GM12878 (cell line): ENCODE data around the gene HK3. TPM values are rescaled to one million over a fixed set of nuclear protein-coding genes. Genes with fewer than 3 reads are reported as not detected.

Source experiments
- ATAC-seq: fragments of 200-7000 bp; cut with Tn5 transposase; 3 replicates; pipeline ENCODE4 v1.9.1; 2020; ENCODE audit warnings: mild to moderate bottlenecking, moderate library complexity
- BruUV-seq: library from RNA; stranded (reverse); fragments of 400-500 nt; replicated peaks from 2 replicates; lab custom pipeline; 2021; lab: Mats Ljungman, UMichigan
- CTCF ChIA-PET: fragments of 300-600 bp; sonication (Branson Sonifier 250); formaldehyde crosslinking; extraction: SDS; loops from one replicate; lab custom pipeline; 2021; ENCODE audit warnings: inconsistent platforms; lab: Yijun Ruan, JAX
- POLR2A ChIA-PET: fragments of 350-600 bp; formaldehyde crosslinking; extraction: SDS; loops from one replicate; lab custom pipeline; 2021; ENCODE audit warnings: inconsistent platforms; lab: Charles Lee
- RAD21 ChIA-PET: fragments of 300-600 bp; sonication (Branson Sonifier 250); formaldehyde crosslinking; loops from one replicate; lab custom pipeline; 2023; ENCODE audit warnings: antibody characterized with exemption; ENCODE audit not compliant: unreplicated experiment; lab: Charles Lee
- SMC1A ChIA-PET: fragments of 300-600 bp; sonication (Branson Sonifier 250); formaldehyde crosslinking; loops from one replicate; lab custom pipeline; 2023; ENCODE audit not compliant: unreplicated experiment, uncharacterized antibody; lab: Charles Lee
- DNase-seq: peaks from one replicate; pipeline ENCODE4 v3.0.0-alpha.2; 2011; ENCODE audit warnings: low read depth, low spot score
- FAIRE-seq: peaks from 3 replicates; lab custom pipeline; 2011; peaks lifted over from hg19 to GRCh38; lab: Jason Lieb, UNC
- H2AFZ ChIP-seq: 2 replicates; pipeline ENCODE4 v1.6.0; 2011; ENCODE audit warnings: low read depth, low read length, control low read depth; ENCODE audit not compliant: control insufficient read depth
- H3K27ac ChIP-seq: 2 replicates; pipeline ENCODE4 v1.5.1; 2011; ENCODE audit warnings: control low read depth; ENCODE audit not compliant: control insufficient read depth, insufficient read depth
- H3K27me3 ChIP-seq, 2 experiments: replicated peaks in 1 of 2; 2 replicates each; pipeline versions ENCODE4 v1.6.0 to v1.6.1; 2011; ENCODE audit warnings: low read length in 1 of 2; ENCODE audit not compliant: control insufficient read depth in 2 of 2, insufficient read depth in 2 of 2
- H3K36me3 ChIP-seq, 2 experiments: 2 replicates each; pipeline ENCODE4 v1.5.1; 2011; ENCODE audit warnings: low read length in 1 of 2; ENCODE audit not compliant: control insufficient read depth in 2 of 2, insufficient read depth in 2 of 2
- H3K4me1 ChIP-seq: 2 replicates; pipeline ENCODE4 v1.6.1; 2011; ENCODE audit warnings: mild to moderate bottlenecking, low read length, moderate library complexity, mixed read lengths; ENCODE audit not compliant: control insufficient read depth, insufficient read depth
- H3K4me2 ChIP-seq: 2 replicates; pipeline ENCODE4 v1.6.0; 2011; ENCODE audit warnings: control low read depth; ENCODE audit not compliant: control insufficient read depth, insufficient read depth
- H3K4me3 ChIP-seq: fragments of 200-600 bp; sonication (generic); 2 replicates; pipeline ENCODE4 v1.5.1; 2016
- H3K79me2 ChIP-seq: 2 replicates; pipeline ENCODE4 v1.6.0; 2011; ENCODE audit warnings: low read length; ENCODE audit not compliant: control insufficient read depth, insufficient read depth
- H3K9ac ChIP-seq: 2 replicates; pipeline ENCODE4 v1.8.0; 2011; ENCODE audit warnings: low read length, control low read depth, mixed read lengths; ENCODE audit not compliant: control insufficient read depth, insufficient read depth
- H3K9me3 ChIP-seq: replicated peaks from 3 replicates; pipeline ENCODE4 v1.5.1; 2011; ENCODE audit warnings: mild to moderate bottlenecking, low read length; ENCODE audit not compliant: control insufficient read depth, insufficient read depth
- H4K20me1 ChIP-seq: 2 replicates; pipeline ENCODE4 v1.6.0; 2011; ENCODE audit not compliant: control insufficient read depth, insufficient read depth
- BCL3 ChIP-seq: IDR thresholded peaks from 2 replicates; pipeline ENCODE4 v1.6.1; 2011; ENCODE audit warnings: borderline replicate concordance, low read depth, mild to moderate bottlenecking, moderate library complexity, low read length; ENCODE audit not compliant: insufficient read depth, poor library complexity, severe bottlenecking
- CHD2 ChIP-seq: IDR thresholded peaks from 2 replicates; pipeline ENCODE4 v1.6.1; 2011; ENCODE audit warnings: low read depth, low read length, improper control_type of control experiment, borderline replicate concordance
- CHD4 ChIP-seq: fragments of 200-600 bp; sonication (generic); IDR thresholded peaks from 2 replicates; pipeline ENCODE4 v1.6.1; 2016; ENCODE audit warnings: mild to moderate bottlenecking
- CREB1 ChIP-seq: IDR thresholded peaks from 2 replicates; pipeline ENCODE4 v1.6.1; 2012; ENCODE audit warnings: low read depth, mild to moderate bottlenecking, inconsistent platforms
- EZH2 ChIP-seq: IDR thresholded peaks from 2 replicates; pipeline ENCODE4 v1.6.1; 2012; ENCODE audit warnings: low read depth, mild to moderate bottlenecking, control low read depth, inconsistent platforms, low read length, borderline replicate concordance; ENCODE audit not compliant: control insufficient read depth
- HDAC2 ChIP-seq: fragments of 200-600 bp; sonication (generic); IDR thresholded peaks from 2 replicates; pipeline ENCODE4 v1.6.1; 2017
- HDGF ChIP-seq: fragments of 450-650 bp; IDR thresholded peaks from 2 replicates; pipeline ENCODE4 v1.6.1; 2016; ENCODE audit warnings: antibody characterized with exemption
- NFIC ChIP-seq: IDR thresholded peaks from 2 replicates; pipeline ENCODE4 v1.6.1; 2012; ENCODE audit warnings: low read depth, mild to moderate bottlenecking, inconsistent platforms, low read length, moderate library complexity
- PML ChIP-seq: IDR thresholded peaks from 2 replicates; pipeline ENCODE4 v1.6.1; 2012; ENCODE audit warnings: low read length, inconsistent platforms
- POLR2AphosphoS5 ChIP-seq: IDR thresholded peaks from 2 replicates; pipeline ENCODE4 v1.6.1; 2011; ENCODE audit warnings: mild to moderate bottlenecking, low read length, inconsistent platforms
- RCOR1 ChIP-seq: conservative IDR thresholded peaks from 2 replicates; pipeline ENCODE4 v1.6.1; 2012; ENCODE audit warnings: low read depth, low read length, improper control_type of control experiment
- RELB ChIP-seq: fragments of 450-650 bp; IDR thresholded peaks from 2 replicates; pipeline ENCODE4 v1.6.1; 2017; ENCODE audit warnings: low read depth, mild to moderate bottlenecking, moderate library complexity
- SP1 ChIP-seq: IDR thresholded peaks from one replicate; pipeline ENCODE4 v1.6.1; 2011; ENCODE audit warnings: low read depth, low read length
- SUZ12 ChIP-seq: fragments of 200-600 bp; sonication (generic); IDR thresholded peaks from one replicate; pipeline ENCODE4 v1.6.1; 2018; ENCODE audit warnings: antibody characterized with exemption, mild to moderate bottlenecking; ENCODE audit not compliant: unreplicated experiment
- WRNIP1 ChIP-seq: IDR thresholded peaks from 2 replicates; pipeline ENCODE4 v1.6.1; 2011; ENCODE audit warnings: low read depth, low read length, improper control_type of control experiment, borderline replicate concordance
- YY1 ChIP-seq: IDR thresholded peaks from 2 replicates; pipeline ENCODE4 v1.6.1; 2011; ENCODE audit warnings: low read depth, mild to moderate bottlenecking, low read length
- ZBTB4 ChIP-seq: fragments of 450-650 bp; formaldehyde crosslinking; IDR thresholded peaks from 2 replicates; pipeline ENCODE4 v1.4.0; 2022; ENCODE audit warnings: mild to moderate bottlenecking, moderate library complexity
- ZNF207 ChIP-seq: fragments of 450-650 bp; IDR thresholded peaks from 2 replicates; pipeline ENCODE4 v1.6.1; 2014; ENCODE audit warnings: antibody characterized with exemption, mild to moderate bottlenecking, borderline replicate concordance
- ZNF274 ChIP-seq: IDR thresholded peaks from one replicate; pipeline ENCODE4 v1.8.0; 2011; ENCODE audit not compliant: insufficient read length, insufficient read depth
- WGBS: methylation state at CpG from one replicate; pipeline ENCODE4 v1.1.6; 2016; ENCODE audit warnings: low lambda C conversion rate; ENCODE audit not compliant: insufficient replicate concordance, insufficient coverage; ENCODE audit errors: missing lambda C conversion rate; 5-methylcytosine and 5-hydroxymethylcytosine counted together
- in situ Hi-C: fragments of 300-500 bp; cut with MboI; formaldehyde crosslinking; loops from 9 replicates; pipeline ENCODE4 v1.14.3; 2018; ENCODE audit warnings: mixed read lengths
- intact Hi-C: fragments of 100-400 bp; cut with micrococcal nuclease; formaldehyde crosslinking; loops from one replicate; pipeline ENCODE4 v1.14.2; 2022; ENCODE audit not compliant: unreplicated experiment
- polyA plus RNA-seq, 11 experiments: library from polyadenylated mRNA; depleted of rRNA in 4 of 11; unstranded in 6 of 11; stranded (reverse) in 5 of 11; fragments of >200 nt; fragmentation: Nextera tagmentation in 4 of 11; fragmentation: Illumina TruSeq in 1 of 11; extraction: Ambion mirVana in 4 of 11; extraction: Trizol in 1 of 11; gene quantifications; 1 replicate in 1 of 11; 2 replicates in 10 of 11; pipeline versions ENCODE4 v1.2.1 to v1.2.3, GENCODE V29; 2011 to 2016; ENCODE audit warnings: inconsistent platforms in 2 of 11, missing spikeins in 2 of 11, low read depth in 1 of 11
- total RNA-seq, 4 experiments: library from RNA; depleted of rRNA in 3 of 4; stranded (reverse); fragments of >200 nt in 3 of 4; fragmentation: Illumina TruSeq in 1 of 4; extraction: Trizol in 1 of 4; gene quantifications; 2 replicates each; pipeline versions ENCODE4 v1.2.1 to v1.2.3, GENCODE V29; 2013 to 2021

HK3 gene
- total and polyA plus RNA-seq, 10 of the 15 experiments (the other 5 are each of a cell fraction or from before 2014, with no cell fraction given) = 0.13 to 1.3 (median 0.26) TPM; not detected in 4

- BruUV-seq = no TSS peak
- RAD21 ChIA-PET = no interaction called here
Observed at GRCh38 chr5:176847148-176847547, 52.0 kb downstream of the HK3 start.

More at GRCh38 chr5:176847148-176847547, 52.0 kb downstream of the HK3 start:
- H3K4me1 ChIP-seq = no peaks in the 10 kb centered on the region
- in situ Hi-C loops = no loop called here
- DNase-seq (no peak), ATAC-seq (no peak), FAIRE-seq (no peak)
- H4K20me1 ChIP-seq = no peaks in the 10 kb centered on the region
- no peaks in the 10 kb centered on the region for H3K36me3 ChIP-seq
- H3K9me3 ChIP-seq = no peaks in the 10 kb centered on the region
- no peaks in the 10 kb centered on the region for H3K79me2 ChIP-seq
- no peak overlapping the region for H2AFZ ChIP-seq
- H3K4me2 ChIP-seq = no peak overlapping the region
- ChIA-PET CTCF (no interaction called here), SMC1A (no interaction called here), POLR2A (no interaction called here)
- H3K4me3 ChIP-seq = no peak overlapping the region
- no peak overlapping the region for H3K27ac ChIP-seq
- no peak overlapping the region for H3K9ac ChIP-seq
- 50% methylated on average over 16 of the region's 18 CpGs for WGBS
- TF ChIP-seq CHD4 (no peak), WRNIP1 (no peak), RCOR1 (no peak), SP1 (no peak), HDGF (no peak), HDAC2 (no peak), BCL3 (no peak), RELB (no peak), NFIC (no peak), EZH2 (no peak), POLR2AphosphoS5 (no peak), YY1 (no peak), SUZ12 (no peak), CHD2 (no peak), PML (no peak), ZNF274 (no peak), ZBTB4 (CRISPR knock-in tag) (no peak), ZNF207 (no peak), CREB1 (no peak)
- H3K27me3 ChIP-seq = peaks cover 0 to 2% of the 10 kb centered on the region in 2 experiments; a peak in 1 of 4 replicates
- intact Hi-C loops = no loop called here
